ENCODE measurements around the gene SULT1E1.

- peak in 5 of 6 experiments; percentile 36 to 85 (median 74) for TF ChIP-seq CTCF (IDR thresholded peaks at IDR 0.05)
- no peak for TF ChIP-seq POLR2A (IDR thresholded peaks at IDR 0.05)
These were observed 21.3 kb upstream of the SULT1E1 start for GRCh38 chr4:69881173-69881773.
